ENCODE data around the gene ZBTB46.

- TF ChIP-seq ELF4 (CRISPR knock-in tag; IDR thresholded peaks at IDR 0.05; ENCODE audit: low read depth) = no peak
- no peak for TF ChIP-seq ESRRA (CRISPR knock-in tag; IDR thresholded peaks at IDR 0.05; ENCODE audit: borderline replicate concordance)
- TF ChIP-seq CTCF (IDR thresholded peaks at IDR 0.05) = no peak
- TF ChIP-seq IRF1 (CRISPR knock-in tag; IDR thresholded peaks at IDR 0.05) = no peak
Measured at GRCh38 chr20:63746751-63747315, 84.2 kb downstream of the ZBTB46 start.
